ENCODE measurements around the gene CSF2RB. TPM values are rescaled to one million over a fixed set of nuclear protein-coding genes. Genes with fewer than 3 reads are reported as not detected.

Gene CSF2RB
- total and polyA plus RNA-seq, 2 donors (not counting 3 experiments of a cell fraction or from before 2014, with no cell fraction given) = 20.6 to 68.2 TPM

DNA sequence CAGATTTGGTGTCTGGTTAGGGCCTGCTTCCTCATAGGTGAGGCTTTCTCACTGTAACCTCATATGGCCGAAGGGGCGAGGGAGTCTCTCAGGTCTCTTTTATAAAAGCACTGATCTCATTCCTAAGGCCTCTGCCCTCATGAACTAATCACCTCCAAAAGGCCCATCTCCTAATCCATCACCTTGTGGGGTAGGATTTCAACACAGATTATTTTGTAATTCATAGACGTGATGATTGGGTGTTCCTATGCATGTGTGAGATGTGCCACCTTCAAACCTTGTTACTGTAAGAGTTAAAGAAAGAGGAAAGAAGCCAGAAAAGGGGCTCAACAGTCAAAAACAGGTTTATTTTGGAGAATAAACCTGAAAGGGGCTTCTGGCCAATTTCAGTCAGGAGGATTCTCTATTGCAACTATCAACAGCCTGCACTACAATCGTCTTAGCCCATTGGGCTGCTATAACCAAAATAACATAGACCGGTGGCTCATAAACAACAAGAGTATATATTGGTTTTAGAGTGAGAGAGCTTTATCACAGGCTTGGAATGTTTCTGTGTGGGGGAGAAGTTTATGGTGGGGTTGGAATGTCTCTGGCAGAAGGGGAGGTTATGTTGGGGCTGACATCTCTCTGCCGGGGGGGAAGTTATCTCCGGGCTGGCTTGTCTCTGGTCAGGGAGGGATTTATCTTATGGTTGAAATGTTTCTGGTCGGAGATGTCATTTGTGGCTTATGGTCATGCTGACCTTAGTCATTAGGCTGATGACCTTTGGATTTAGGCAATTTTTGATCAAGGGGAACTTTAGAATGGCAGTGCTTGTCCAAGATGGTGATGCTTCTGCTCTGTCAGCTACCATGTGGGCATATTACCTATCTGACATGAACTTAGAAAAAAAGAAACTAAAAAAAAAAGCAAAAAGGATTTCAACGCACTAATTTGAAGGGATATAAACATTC is 35.1 kb downstream of the CSF2RB start:
- Histone ChIP-seq H3K4me1 (ENCODE audit: control insufficient read depth, extremely low read depth, insufficient read depth, low read length) (no peaks in the 10 kb centered on the region), H3K9ac (replicated peaks; ENCODE audit: extremely low read depth, insufficient read depth, low read length) (no peak overlapping the region), H3K4me2 (ENCODE audit: insufficient read depth, low read length) (no peak overlapping the region), H2AFZ (ENCODE audit: low read depth, low read length) (no peak overlapping the region), H3K9me3 (replicated peaks; ENCODE audit: control insufficient read depth, insufficient read depth, low read length) (no peaks in the 10 kb centered on the region), H3K36me3 (ENCODE audit: control insufficient read depth in 2 of 2, extremely low read depth in 1 of 2, insufficient read depth in 2 of 2, low read length in 2 of 2) (no peaks in the 10 kb centered on the region), H3K4me3 (replicated peaks in 1 of 3; ENCODE audit: insufficient read depth in 1 of 3, low read depth in 1 of 3, low read length in 3 of 3) (no peak overlapping the region), H3K27ac (ENCODE audit: insufficient read depth, low read depth, low read length) (no peak overlapping the region), H3K79me2 (ENCODE audit: control insufficient read depth, insufficient read depth, low read length) (no peaks in the 10 kb centered on the region), H3K27me3 (ENCODE audit: control insufficient read depth in 2 of 2, insufficient read depth in 2 of 2, low read length in 2 of 2) (peaks cover 5 to 6% of the 10 kb centered on the region in 2 experiments), H3K9me1 (replicated peaks; ENCODE audit: control insufficient read depth, extremely low read depth, insufficient read depth, low read length) (no peaks in the 10 kb centered on the region), H4K20me1 (replicated peaks; ENCODE audit: control insufficient read depth, extremely low read depth, insufficient read depth, low read length) (no peaks in the 10 kb centered on the region)
- ChIA-PET POLR2A (no interaction called here), CTCF (no interaction called here)
- intact Hi-C loops (cut with micrococcal nuclease) = no loop called here
- FAIRE-seq (no peak), DNase-seq (ENCODE audit: low read depth, low spot score) (no peak)
- TF ChIP-seq, protein P1, sequence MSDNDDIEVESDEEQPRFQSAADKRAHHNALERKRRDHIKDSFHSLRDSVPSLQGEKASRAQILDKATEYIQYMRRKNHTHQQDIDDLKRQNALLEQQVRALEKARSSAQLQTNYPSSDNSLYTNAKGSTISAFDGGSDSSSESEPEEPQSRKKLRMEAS (IDR thresholded peaks at IDR 0.05; ENCODE audit: insufficient read depth, insufficient read length) = no peak
- TF ChIP-seq MYC (IDR thresholded peaks at IDR 0.05; ENCODE audit: low read depth, low read length) = no peak
- TF ChIP-seq, protein P2, sequence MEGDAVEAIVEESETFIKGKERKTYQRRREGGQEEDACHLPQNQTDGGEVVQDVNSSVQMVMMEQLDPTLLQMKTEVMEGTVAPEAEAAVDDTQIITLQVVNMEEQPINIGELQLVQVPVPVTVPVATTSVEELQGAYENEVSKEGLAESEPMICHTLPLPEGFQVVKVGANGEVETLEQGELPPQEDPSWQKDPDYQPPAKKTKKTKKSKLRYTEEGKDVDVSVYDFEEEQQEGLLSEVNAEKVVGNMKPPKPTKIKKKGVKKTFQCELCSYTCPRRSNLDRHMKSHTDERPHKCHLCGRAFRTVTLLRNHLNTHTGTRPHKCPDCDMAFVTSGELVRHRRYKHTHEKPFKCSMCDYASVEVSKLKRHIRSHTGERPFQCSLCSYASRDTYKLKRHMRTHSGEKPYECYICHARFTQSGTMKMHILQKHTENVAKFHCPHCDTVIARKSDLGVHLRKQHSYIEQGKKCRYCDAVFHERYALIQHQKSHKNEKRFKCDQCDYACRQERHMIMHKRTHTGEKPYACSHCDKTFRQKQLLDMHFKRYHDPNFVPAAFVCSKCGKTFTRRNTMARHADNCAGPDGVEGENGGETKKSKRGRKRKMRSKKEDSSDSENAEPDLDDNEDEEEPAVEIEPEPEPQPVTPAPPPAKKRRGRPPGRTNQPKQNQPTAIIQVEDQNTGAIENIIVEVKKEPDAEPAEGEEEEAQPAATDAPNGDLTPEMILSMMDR (IDR thresholded peaks at IDR 0.05; ENCODE audit: extremely low read depth in 1 of 2, insufficient read depth in 1 of 2, low read depth in 1 of 2, low read length in 2 of 2) = no peak
- TF ChIP-seq FOS (IDR thresholded peaks at IDR 0.05; ENCODE audit: borderline replicate concordance, insufficient read depth, low read length) = no peak
- TF ChIP-seq JUN (IDR thresholded peaks at IDR 0.05; ENCODE audit: borderline replicate concordance, insufficient read depth, insufficient read length, low read depth) = no peak
- no peak for TF ChIP-seq POLR2AphosphoS5 (IDR thresholded peaks at IDR 0.05; ENCODE audit: insufficient read depth, low read depth, low read length)
- TF ChIP-seq POLR2A (IDR thresholded peaks at IDR 0.05; ENCODE audit: low read depth, low read length) = no peak
- TF ChIP-seq EZH2 (IDR thresholded peaks at IDR 0.05; ENCODE audit: borderline replicate concordance, low read depth, low read length, severe bottlenecking) = no peak
- TF ChIP-seq GATA2 (IDR thresholded peaks at IDR 0.05; ENCODE audit: insufficient read depth, insufficient read length, low read depth, low read length) = no peak
- no TSS peak for BruUV-seq (replicated peaks)
- dilution Hi-C loops (cut with MboI; ENCODE audit: extremely low pct_ligation_motif_present, low sequenced_read_pairs) = no loop called here
